Naive thymus-derived CD8-positive, alpha-beta T cell (primary cell): ENCODE measurements around the gene PLTP. TPM values are rescaled to one million over a fixed set of nuclear protein-coding genes. Genes with fewer than 3 reads are reported as not detected.
"Not testable (repeated sequence)": the region's sequence is repeated elsewhere in the genome, so short reads cannot be mapped to it uniquely, and the experiment has no call there.

Experiments
- ATAC-seq, 2 donors: fragments of 150-1000 bp; cut with Tn5 transposase in 1 of 2; sonication (Bioruptor Pico), chemical (Tn5 transposase) in 1 of 2; 1 replicate in 1 of 2; 2 replicates in 1 of 2; pipeline ENCODE4 v1.10.0; 2021; ENCODE audit warnings: mild to moderate bottlenecking in 2 of 2, moderate library complexity in 2 of 2
- POLR2A ChIA-PET: fragments of 350-600 bp; sonication (Branson Sonifier 250); formaldehyde crosslinking; loops from one replicate; lab custom pipeline; 2021; ENCODE audit warnings: antibody characterized with exemption; lab: Charles Lee
- DNase-seq, 10 donors: peaks; one replicate each; pipeline versions ENCODE4 v3.0.0 to v3.0.0-alpha.2; 2020 to 2022
- H3K27ac Mint-ChIP-seq, 10 donors: one replicate each; pipeline ENCODE4 v1.8.0; 2020 to 2022; ENCODE audit warnings: mild to moderate bottlenecking in 10 of 10, mixed read lengths in 10 of 10, moderate library complexity in 4 of 10, inconsistent platforms in 1 of 10
- H3K27me3 Mint-ChIP-seq, 5 donors: one replicate each; pipeline ENCODE4 v1.8.0; 2021 to 2022; ENCODE audit warnings: mixed read lengths in 5 of 5
- H3K36me3 Mint-ChIP-seq, 3 donors: one replicate each; pipeline ENCODE4 v1.8.0; 2020 to 2022; ENCODE audit warnings: mixed read lengths in 3 of 3, mild to moderate bottlenecking in 2 of 3, inconsistent platforms in 1 of 3
- H3K4me1 Mint-ChIP-seq, 4 donors: one replicate each; pipeline ENCODE4 v1.8.0; 2021 to 2022; ENCODE audit warnings: mixed read lengths in 4 of 4
- H3K4me3 Mint-ChIP-seq, 10 donors: one replicate each; pipeline ENCODE4 v1.8.0; 2020 to 2022; ENCODE audit warnings: mild to moderate bottlenecking in 10 of 10, mixed read lengths in 10 of 10, moderate library complexity in 6 of 10, inconsistent platforms in 1 of 10
- H3K9me3 Mint-ChIP-seq, 9 donors: one replicate each; pipeline ENCODE4 v1.8.0; 2020 to 2022; ENCODE audit warnings: mixed read lengths in 9 of 9, mild to moderate bottlenecking in 3 of 9, inconsistent platforms in 1 of 9, moderate library complexity in 1 of 9
- polyA plus RNA-seq, 3 donors: library from polyadenylated mRNA; unstranded; fragments of 300-500 nt; fragmentation: Illumina TruSeq; gene quantifications; one replicate each; pipeline ENCODE4 v1.2.3, GENCODE V29; 2021
- total RNA-seq, 8 experiments: library from RNA in 2 of 8; stranded (reverse) in 2 of 8; gene quantifications; one replicate each; pipeline ENCODE4 v1.2.3 and lab custom pipeline; 2021 to 2026

PLTP gene
- total and polyA plus RNA-seq, 5 experiments from 2014 or later: 0.18 to 2.2 (median 0.48) TPM; not detected in 1

GRCh38 chr20:45943613-45944012 is 31.7 kb upstream of the PLTP start:
- no peak overlapping the region for H3K4me3 Mint-ChIP-seq
- peak overlapping the region in 2 of 10 donors; percentile 29 to 33 for H3K27ac Mint-ChIP-seq
- no peak for ATAC-seq

GRCh38 chr20:45940469-45940868 is 28.5 kb upstream of the PLTP start:
- Mint-ChIP-seq H3K4me3 (no peak overlapping the region), H3K36me3 (peaks cover 3 to 64% (median 11%) of the 10 kb centered on the region in 3 donors), H3K9me3 (no peaks in the 10 kb centered on the region), H3K4me1 (peaks cover 12 to 31% (median 25%) of the 10 kb centered on the region in 4 donors), H3K27me3 (no peaks in the 10 kb centered on the region), H3K27ac (no peak overlapping the region)
- ATAC-seq: no peak
- no peak for DNase-seq
- POLR2A ChIA-PET: interaction anchor here (0.6 to 9.8 kb wide), 4 partner anchors 8 to 50 kb away, joined by 3 to 138 read pairs (median 4); no protein-coding TSS in a partner anchor

More at GRCh38 chr20:45943613-45944012, 31.7 kb upstream of the PLTP start:
- peaks cover 2 to 26% (median 4%) of the 10 kb centered on the region in 4 donors for H3K4me1 Mint-ChIP-seq
- POLR2A ChIA-PET: interaction anchor here (1.7 to 13.1 kb wide), 5 partner anchors 7 to 63 kb away, joined by 4 to 138 read pairs (median 6); partner anchors contain the start of genes CTSA, NEURL2, PCIF1 and ZNF335
- peaks cover 3 to 74% (median 10%) of the 10 kb centered on the region in 3 donors for H3K36me3 Mint-ChIP-seq
- H3K27me3 Mint-ChIP-seq: no peaks in the 10 kb centered on the region
- no peaks in the 10 kb centered on the region for H3K9me3 Mint-ChIP-seq
- peak in 1 of 10 donors; percentile 54 for DNase-seq

GRCh38 chr20:45940053-45940452 is 28.1 kb upstream of the PLTP start:
- Mint-ChIP-seq H3K4me3 (no peak overlapping the region), H3K4me1 (peaks cover 12 to 31% (median 24%) of the 10 kb centered on the region in 4 donors), H3K9me3 (no peaks in the 10 kb centered on the region), H3K27ac (peak overlapping the region in 3 of 10 donors; percentile 58 to 85 (median 68)), H3K27me3 (no peaks in the 10 kb centered on the region), H3K36me3 (peaks cover 3 to 60% (median 7%) of the 10 kb centered on the region in 3 donors)
- POLR2A ChIA-PET: interaction anchor here (0.6 to 9.8 kb wide), 3 partner anchors 9 to 30 kb away, joined by 3 to 138 read pairs (median 5); no protein-coding TSS in a partner anchor
- ATAC-seq (no peak), DNase-seq (peak in 1 of 10 donors; percentile 8)

- Mint-ChIP-seq H3K9me3 (no peaks in the 10 kb centered on the region), H3K27ac (peak overlapping the region in 7 of 10 donors; percentile 6 to 90 (median 85)), H3K4me1 (peaks cover 13 to 31% (median 22%) of the 10 kb centered on the region in 4 donors), H3K27me3 (no peaks in the 10 kb centered on the region), H3K36me3 (peaks cover under 1 to 49% (median 4%) of the 10 kb centered on the region in 3 donors), H3K4me3 (peak overlapping the region in 1 of 10 donors; percentile 45)
- no peak for ATAC-seq
- DNase-seq: peak in 1 of 10 donors; percentile 60
- POLR2A ChIA-PET: interaction anchor here (0.7 to 9.8 kb wide), 7 partner anchors 10 to 116 kb away, joined by 3 to 216 read pairs (median 8); partner anchors contain the start of genes CTSA, NEURL2, ZNF335 and ZSWIM1
Measured at GRCh38 chr20:45938727-45939438, 26.9 kb upstream of the PLTP start.

GRCh38 chr20:45937765-45938164 is 25.8 kb upstream of the PLTP start:
- Mint-ChIP-seq H3K27me3 (no peaks in the 10 kb centered on the region), H3K4me1 (peaks cover 13 to 40% (median 27%) of the 10 kb centered on the region in 4 donors), H3K4me3 (peak overlapping the region in 8 of 10 donors; percentile 36 to 79 (median 72)), H3K27ac (peak overlapping the region; percentile 84 to 92 (median 88)), H3K36me3 (peaks cover 0 to 37% (median 4%) of the 10 kb centered on the region in 3 donors), H3K9me3 (no peaks in the 10 kb centered on the region)
- POLR2A ChIA-PET: interaction anchor here (1.2 to 9.8 kb wide), 7 partner anchors 11 to 146 kb away, joined by 3 to 216 read pairs (median 71); partner anchors contain the start of genes ACOT8, CTSA, DNTTIP1 and NEURL2
- ATAC-seq: no peak
- peak in 2 of 10 donors; percentile 14 to 39 for DNase-seq

- peak; percentile 11 to 14 for ATAC-seq
- Mint-ChIP-seq H3K4me1 (peaks cover 13 to 45% (median 27%) of the 10 kb centered on the region in 4 donors), H3K36me3 (peaks cover 0 to 32% (median 4%) of the 10 kb centered on the region in 3 donors), H3K27ac (peak overlapping the region; percentile 94 to 100 (median 99)), H3K27me3 (no peaks in the 10 kb centered on the region), H3K9me3 (no peaks in the 10 kb centered on the region), H3K4me3 (peak overlapping the region; percentile 87 to 99 (median 94))
- DNase-seq: peak in 1 of 10 donors; percentile 9
- POLR2A ChIA-PET: interaction anchor here (0.6 to 9.8 kb wide), 39 partner anchors 10 to 964 kb away, joined by 3 to 216 read pairs (median 5); partner anchors contain the start of genes ACOT8, CTSA, DNTTIP1 and ELMO2
Measured at GRCh38 chr20:45935416-45936046, 23.6 kb upstream of the PLTP start.

- Mint-ChIP-seq H3K27me3 (no peaks in the 10 kb centered on the region), H3K4me1 (peaks cover 13 to 46% (median 27%) of the 10 kb centered on the region in 4 donors), H3K27ac (peak within 1 kb of the TSS; percentile 94 to 100 (median 99)), H3K9me3 (no peaks in the 10 kb centered on the region), H3K36me3 (peaks cover 0 to 26% (median 4%) of the 10 kb centered on the region in 3 donors), H3K4me3 (peak within 1 kb of the TSS; percentile 93 to 100 (median 97))
- peak; percentile 80 to 86 for ATAC-seq
- POLR2A ChIA-PET: interaction anchor here (0.6 to 9.8 kb wide), 45 partner anchors 10 to 672 kb away, joined by 3 to 216 read pairs (median 5); partner anchors contain the start of genes ACOT8, CTSA, DNTTIP1 and ELMO2
- peak; percentile 97 to 100 (median 99) for DNase-seq
Measured at GRCh38 chr20:45934586-45935415, 22.8 kb upstream of the PLTP start, which contains the start of gene PCIF1. TSS of gene PCIF1 (plus strand) at chr20:45934683. CDS start at chr20:45939000, 4,317 bp downstream.

- Mint-ChIP-seq H3K9me3 (no peaks in the 10 kb centered on the region), H3K4me3 (peak overlapping the region; percentile 92 to 100 (median 97)), H3K4me1 (peaks cover 13 to 43% (median 27%) of the 10 kb centered on the region in 4 donors), H3K27ac (peak overlapping the region; percentile 94 to 99 (median 98)), H3K36me3 (peaks cover 0 to 19% (median 4%) of the 10 kb centered on the region in 3 donors), H3K27me3 (no peaks in the 10 kb centered on the region)
- ATAC-seq (peak; percentile 1 to 17), DNase-seq (peak in 4 of 10 donors; percentile 41 to 83 (median 55))
- POLR2A ChIA-PET: interaction anchor here (0.6 to 9.8 kb wide), 34 partner anchors 9 to 572 kb away, joined by 3 to 216 read pairs (median 6); partner anchors contain the start of genes ACOT8, CTSA, DNTTIP1 and MMP9
Measured at GRCh38 chr20:45934046-45934585, 22.2 kb upstream of the PLTP start.

GRCh38 chr20:45933266-45934045 is 21.5 kb upstream of the PLTP start:
- peak; percentile 1 to 9 for ATAC-seq
- Mint-ChIP-seq H3K27ac (peak overlapping the region; percentile 94 to 99 (median 98)), H3K36me3 (peaks cover 0 to 13% (median 4%) of the 10 kb centered on the region in 3 donors), H3K27me3 (no peaks in the 10 kb centered on the region), H3K4me3 (peak overlapping the region; percentile 92 to 100 (median 97)), H3K4me1 (peaks cover 12 to 40% (median 25%) of the 10 kb centered on the region in 4 donors), H3K9me3 (no peaks in the 10 kb centered on the region)
- POLR2A ChIA-PET: interaction anchor here (0.6 to 9.8 kb wide), 20 partner anchors 8 to 571 kb away, joined by 3 to 216 read pairs (median 12); partner anchors contain the start of genes ACOT8, CTSA, DNTTIP1 and MMP9
- peak; percentile 34 to 78 (median 57) for DNase-seq

- H3K27ac Mint-ChIP-seq: peak overlapping the region in 1 of 10 donors; percentile 4
- not testable (repeated sequence) for H3K36me3 Mint-ChIP-seq, DNase-seq, H3K9me3 Mint-ChIP-seq, ATAC-seq, H3K27me3 Mint-ChIP-seq
- H3K4me3 Mint-ChIP-seq: peak overlapping the region in 2 of 10 donors; percentile 29 to 48
- H3K4me1 Mint-ChIP-seq: peaks cover 6 to 25% (median 11%) of the 10 kb centered on the region in 4 donors
- POLR2A ChIA-PET: interaction anchor here (1.1 kb wide), 1 partner anchor 27 kb away, joined by 3 read pairs; no protein-coding TSS in a partner anchor
Measured at GRCh38 chr20:45931680-45932079, 19.7 kb upstream of the PLTP start.
